Neutrophil (primary cell): Measurements from ENCODE around the gene NUDT22.

ENCODE experiments used
- H3K27ac ChIP-seq: fragments of 200-600 bp; sonication (generic); 2 replicates; pipeline ENCODE4 v1.5.1; 2016; ENCODE audit warnings: mild to moderate bottlenecking, moderate library complexity
- H3K27me3 ChIP-seq: fragments of 200-600 bp; sonication (generic); 2 replicates; pipeline ENCODE4 v1.6.0; 2016; ENCODE audit warnings: mild to moderate bottlenecking
- H3K36me3 ChIP-seq: fragments of 200-600 bp; sonication (generic); 2 replicates; pipeline ENCODE4 v1.5.1; 2017
- H3K4me1 ChIP-seq, 2 experiments: fragments of 200-600 bp in 1 of 2; sonication (generic) in 1 of 2; 1 replicate in 1 of 2; 2 replicates in 1 of 2; pipeline versions ENCODE4 v1.5.1 to v1.6.1; 2013 to 2016; ENCODE audit warnings: low read depth in 1 of 2, low read length in 1 of 2, mild to moderate bottlenecking in 1 of 2, moderate library complexity in 1 of 2; ENCODE audit not compliant: control insufficient read depth in 1 of 2, insufficient read depth in 1 of 2
- H3K4me3 ChIP-seq, 2 experiments: fragments of 200-600 bp in 1 of 2; sonication (generic) in 1 of 2; 1 replicate in 1 of 2; 2 replicates in 1 of 2; pipeline ENCODE4 v1.5.1; 2013 to 2016; ENCODE audit warnings: low read depth in 1 of 2, low read length in 1 of 2, mild to moderate bottlenecking in 1 of 2, moderate library complexity in 1 of 2
- H3K9me3 ChIP-seq: fragments of 200-600 bp; sonication (generic); 2 replicates; pipeline ENCODE4 v1.5.1; 2016
- TF ChIP-seq, protein P1 (sequence below): fragments of 200-600 bp; sonication (generic); IDR thresholded peaks from 2 replicates; pipeline ENCODE4 v1.5.1; 2016; ENCODE audit warnings: antibody characterized with exemption

Gene NUDT22

DNA sequence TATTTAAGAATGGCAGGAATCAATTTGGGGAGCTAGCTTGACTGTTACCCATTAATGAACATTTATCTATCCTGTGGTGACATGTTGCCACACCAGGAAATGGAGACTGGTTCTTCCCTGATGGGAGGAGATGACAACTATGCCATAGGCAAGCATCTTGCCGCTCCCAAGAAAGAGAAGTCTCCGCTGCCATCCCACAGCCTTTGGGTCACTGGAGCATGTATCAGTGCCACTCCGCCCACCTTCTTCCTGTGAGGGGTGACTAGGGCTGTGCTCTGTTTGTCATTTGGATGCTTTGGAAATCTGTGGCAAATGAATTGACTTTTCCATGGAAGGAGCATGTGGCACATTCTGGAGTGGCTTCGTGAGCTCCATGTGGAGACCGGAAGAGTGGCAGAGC, 33.6 kb upstream of the NUDT22 start:
- Histone ChIP-seq H3K27me3 (no peaks in the 10 kb centered on the region), H3K9me3 (no peaks in the 10 kb centered on the region), H3K4me1 (peaks cover 4 to 10% of the 10 kb centered on the region in 2 experiments), H3K27ac (peak overlapping the region; percentile 49), H3K36me3 (peaks cover 45% of the 10 kb centered on the region), H3K4me3 (no peak overlapping the region)
- TF ChIP-seq, protein P1, sequence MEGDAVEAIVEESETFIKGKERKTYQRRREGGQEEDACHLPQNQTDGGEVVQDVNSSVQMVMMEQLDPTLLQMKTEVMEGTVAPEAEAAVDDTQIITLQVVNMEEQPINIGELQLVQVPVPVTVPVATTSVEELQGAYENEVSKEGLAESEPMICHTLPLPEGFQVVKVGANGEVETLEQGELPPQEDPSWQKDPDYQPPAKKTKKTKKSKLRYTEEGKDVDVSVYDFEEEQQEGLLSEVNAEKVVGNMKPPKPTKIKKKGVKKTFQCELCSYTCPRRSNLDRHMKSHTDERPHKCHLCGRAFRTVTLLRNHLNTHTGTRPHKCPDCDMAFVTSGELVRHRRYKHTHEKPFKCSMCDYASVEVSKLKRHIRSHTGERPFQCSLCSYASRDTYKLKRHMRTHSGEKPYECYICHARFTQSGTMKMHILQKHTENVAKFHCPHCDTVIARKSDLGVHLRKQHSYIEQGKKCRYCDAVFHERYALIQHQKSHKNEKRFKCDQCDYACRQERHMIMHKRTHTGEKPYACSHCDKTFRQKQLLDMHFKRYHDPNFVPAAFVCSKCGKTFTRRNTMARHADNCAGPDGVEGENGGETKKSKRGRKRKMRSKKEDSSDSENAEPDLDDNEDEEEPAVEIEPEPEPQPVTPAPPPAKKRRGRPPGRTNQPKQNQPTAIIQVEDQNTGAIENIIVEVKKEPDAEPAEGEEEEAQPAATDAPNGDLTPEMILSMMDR, result no peak

DNA sequence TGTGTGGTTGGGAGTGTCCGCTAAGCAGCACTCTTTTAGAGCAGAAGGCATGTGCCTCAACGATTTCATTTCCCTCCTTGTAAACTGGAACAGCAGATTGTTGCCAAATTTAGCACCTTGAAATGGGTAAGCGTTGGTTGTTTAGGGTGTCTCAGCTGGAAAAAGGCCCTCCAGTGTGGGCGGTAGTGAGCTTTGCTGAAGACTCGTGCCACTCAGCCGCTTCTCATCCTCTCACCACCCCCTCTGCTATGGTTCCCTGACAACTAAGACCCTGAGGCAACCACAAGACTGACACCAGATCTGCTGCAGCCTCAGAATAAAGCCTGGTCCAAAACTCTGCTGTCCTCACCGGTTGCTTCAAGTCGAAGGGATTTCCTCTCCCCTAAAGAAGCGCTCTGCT, 29.4 kb upstream of the NUDT22 start:
- TF ChIP-seq, protein P1, result no peak
- Histone ChIP-seq H3K27me3 (no peaks in the 10 kb centered on the region), H3K9me3 (no peaks in the 10 kb centered on the region), H3K4me1 (peaks cover 4 to 10% of the 10 kb centered on the region in 2 experiments), H3K4me3 (no peak overlapping the region), H3K27ac (no peak overlapping the region), H3K36me3 (peaks cover 65% of the 10 kb centered on the region)

DNA sequence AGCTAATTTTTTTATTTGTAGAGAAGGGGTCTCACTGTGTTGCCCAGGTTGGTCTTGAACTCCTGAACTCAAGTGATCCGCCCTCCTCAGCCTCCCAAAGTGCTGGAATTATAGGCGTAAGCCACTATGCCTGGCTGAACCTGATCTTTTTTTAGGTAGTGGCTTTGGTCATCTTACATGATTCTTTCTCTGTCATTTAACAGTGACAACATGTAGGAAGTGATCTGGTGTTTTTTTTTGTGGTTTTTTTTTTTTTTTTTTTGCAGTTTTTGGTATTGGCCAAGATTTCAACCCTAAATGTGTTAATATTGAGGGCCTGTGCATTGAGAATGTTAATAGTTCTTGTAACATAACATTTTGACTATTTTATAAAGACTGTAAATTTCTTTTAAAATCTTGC, 27.6 kb upstream of the NUDT22 start:
- TF ChIP-seq, protein P1, result no peak
- Histone ChIP-seq H3K27me3 (no peaks in the 10 kb centered on the region), H3K9me3 (no peaks in the 10 kb centered on the region), H3K4me1 (no peaks in the 10 kb centered on the region), H3K27ac (peak overlapping the region; percentile 57), H3K4me3 (no peak overlapping the region), H3K36me3 (peaks cover 71% of the 10 kb centered on the region)

DNA sequence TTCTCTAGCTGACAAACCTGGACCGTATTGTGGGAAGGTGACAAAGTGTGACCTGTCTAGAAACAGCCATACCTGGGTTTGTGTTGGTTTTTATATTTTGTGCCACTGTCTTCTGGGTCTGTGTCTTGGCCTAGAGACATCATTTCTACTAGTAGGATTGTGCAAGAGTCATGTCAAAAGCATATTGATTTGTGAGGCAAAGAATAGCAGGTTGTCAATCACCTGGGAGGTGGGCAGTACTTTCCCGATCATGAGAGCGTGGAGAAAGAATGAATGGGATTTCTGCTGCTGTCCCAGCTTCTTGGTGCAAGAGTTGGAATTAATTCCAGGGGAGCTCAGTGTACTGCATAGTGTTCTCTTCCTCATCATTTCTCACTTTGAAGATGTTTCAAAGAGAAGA, 24.5 kb upstream of the NUDT22 start:
- peaks cover 44% of the 10 kb centered on the region for H3K36me3 ChIP-seq
- H3K27me3 ChIP-seq, result no peaks in the 10 kb centered on the region
- H3K4me1 ChIP-seq, result peaks cover 24 to 25% of the 10 kb centered on the region in 2 experiments
- TF ChIP-seq, protein P1, result no peak
- H3K4me3 ChIP-seq, result no peak overlapping the region
- H3K27ac ChIP-seq, result no peak overlapping the region
- no peaks in the 10 kb centered on the region for H3K9me3 ChIP-seq

DNA sequence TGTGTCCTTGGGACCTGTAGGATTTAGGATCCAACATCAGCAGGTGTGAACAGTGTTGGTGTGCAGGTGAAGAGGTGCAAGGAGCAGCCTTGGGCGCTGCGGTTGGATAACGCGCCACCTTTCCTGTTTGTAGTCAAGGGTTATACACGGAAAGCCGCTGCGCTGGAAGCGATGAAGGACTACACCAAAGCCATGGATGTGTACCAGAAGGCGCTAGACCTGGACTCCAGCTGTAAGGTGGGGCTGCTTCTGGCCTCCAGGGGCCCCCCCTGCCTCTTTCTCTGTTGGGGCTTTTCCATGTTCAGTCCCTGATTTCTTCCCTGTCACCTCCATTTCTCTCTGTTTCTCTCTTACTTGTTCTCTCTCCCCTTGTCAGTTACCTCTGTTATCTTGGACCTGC, 23.1 kb upstream of the NUDT22 start:
- Histone ChIP-seq H3K27me3 (no peaks in the 10 kb centered on the region), H3K9me3 (no peaks in the 10 kb centered on the region), H3K27ac (no peak overlapping the region), H3K4me1 (peaks cover 29 to 33% of the 10 kb centered on the region in 2 experiments), H3K36me3 (peaks cover 30% of the 10 kb centered on the region), H3K4me3 (no peak overlapping the region)
- TF ChIP-seq, protein P1, result no peak
